Memory B cell (primary cell): Measurements from ENCODE around the gene SIX2.

ENCODE experiments used
- ATAC-seq: fragments of 150-1000 bp; cut with Tn5 transposase; 2 replicates; pipeline ENCODE4 v1.10.0; 2021; ENCODE audit warnings: low read depth, mild to moderate bottlenecking, moderate library complexity
- DNase-seq, 2 donors: peaks; one replicate each; pipeline ENCODE4 v3.0.0; 2022; ENCODE audit warnings: low spot score in 2 of 2
- H3K27ac Mint-ChIP-seq: one replicate; pipeline ENCODE4 v1.8.0; 2022; ENCODE audit warnings: mild to moderate bottlenecking, moderate library complexity, mixed read lengths
- H3K27me3 Mint-ChIP-seq: one replicate; pipeline ENCODE4 v1.8.0; 2022; ENCODE audit warnings: mixed read lengths
- H3K36me3 Mint-ChIP-seq: one replicate; pipeline ENCODE4 v1.8.0; 2022; ENCODE audit warnings: mild to moderate bottlenecking, mixed read lengths
- H3K4me1 Mint-ChIP-seq: one replicate; pipeline ENCODE4 v1.8.0; 2022; ENCODE audit warnings: mixed read lengths
- H3K4me3 Mint-ChIP-seq: one replicate; pipeline ENCODE4 v1.8.0; 2022; ENCODE audit warnings: mild to moderate bottlenecking, moderate library complexity, mixed read lengths
- H3K9me3 Mint-ChIP-seq: one replicate; pipeline ENCODE4 v1.8.0; 2022; ENCODE audit warnings: mixed read lengths

Gene SIX2

DNA sequence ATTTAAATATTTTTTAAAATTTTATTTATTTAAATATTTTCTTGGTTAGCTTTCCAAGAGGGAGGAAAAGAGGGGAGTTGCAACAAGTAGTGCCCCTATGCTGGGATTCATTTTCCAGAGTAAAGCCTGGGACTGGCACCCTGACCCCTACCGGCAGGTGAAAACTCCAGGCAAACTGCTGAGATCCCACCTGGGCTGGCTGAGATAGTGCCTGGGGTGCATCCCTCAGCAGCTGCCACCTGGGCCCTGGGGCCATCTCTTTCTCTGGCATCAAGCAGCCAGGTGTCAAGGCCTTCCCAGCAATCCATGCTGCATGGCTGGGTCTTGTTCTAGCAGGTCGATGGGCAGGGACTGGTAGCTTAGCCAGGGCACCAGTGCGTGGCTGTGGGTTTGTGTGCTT lies 6.6 kb downstream of the SIX2 start:
- DNase-seq (no peak), ATAC-seq (no peak)
- Mint-ChIP-seq H3K4me3 (no peak overlapping the region), H3K9me3 (no peaks in the 10 kb centered on the region), H3K4me1 (peaks cover 16% of the 10 kb centered on the region), H3K27ac (no peak overlapping the region), H3K27me3 (peaks cover 29% of the 10 kb centered on the region), H3K36me3 (no peaks in the 10 kb centered on the region)

GRCh38 chr2:45001869-45002385 lies 7.3 kb downstream of the SIX2 start:
- H3K9me3 Mint-ChIP-seq = no peaks in the 10 kb centered on the region
- no peak for DNase-seq

GRCh38 chr2:45000921-45001868 lies 8.1 kb downstream of the SIX2 start:
- peaks cover 29% of the 10 kb centered on the region for H3K27me3 Mint-ChIP-seq
- H3K4me1 Mint-ChIP-seq = peaks cover 12% of the 10 kb centered on the region
- no peaks in the 10 kb centered on the region for H3K36me3 Mint-ChIP-seq
- ATAC-seq (no peak), DNase-seq (no peak)
- peak overlapping the region; percentile 53 for H3K4me3 Mint-ChIP-seq
- no peaks in the 10 kb centered on the region for H3K9me3 Mint-ChIP-seq
- H3K27ac Mint-ChIP-seq = no peak overlapping the region

More at GRCh38 chr2:45001869-45002385, 7.3 kb downstream of the SIX2 start:
- peaks cover 29% of the 10 kb centered on the region for H3K27me3 Mint-ChIP-seq
- H3K27ac Mint-ChIP-seq = no peak overlapping the region
- ATAC-seq = no peak
- H3K4me1 Mint-ChIP-seq = peaks cover 15% of the 10 kb centered on the region
- peak overlapping the region; percentile 53 for H3K4me3 Mint-ChIP-seq
- H3K36me3 Mint-ChIP-seq = no peaks in the 10 kb centered on the region

DNA sequence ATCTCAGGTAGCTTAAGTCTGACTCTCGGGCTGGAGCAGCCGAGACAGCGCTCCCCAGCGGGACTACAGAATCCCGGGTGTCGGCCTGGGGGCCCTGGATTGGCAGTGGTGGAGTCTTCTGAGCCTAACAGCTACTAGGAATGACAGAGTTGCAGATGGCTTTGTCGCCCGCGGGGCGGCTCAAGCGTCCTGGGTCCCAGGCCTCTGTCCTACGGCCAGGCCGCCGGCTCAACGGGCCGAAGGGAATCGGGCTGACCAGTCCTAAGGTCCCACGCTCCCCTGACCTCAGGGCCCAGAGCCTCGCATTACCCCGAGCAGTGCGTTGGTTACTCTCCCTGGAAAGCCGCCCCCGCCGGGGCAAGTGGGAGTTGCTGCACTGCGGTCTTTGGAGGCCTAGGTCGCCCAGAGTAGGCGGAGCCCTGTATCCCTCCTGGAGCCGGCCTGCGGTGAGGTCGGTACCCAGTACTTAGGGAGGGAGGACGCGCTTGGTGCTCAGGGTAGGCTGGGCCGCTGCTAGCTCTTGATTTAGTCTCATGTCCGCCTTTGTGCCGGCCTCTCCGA lies 8.8 kb downstream of the SIX2 start:
- peaks cover 8% of the 10 kb centered on the region for H3K4me1 Mint-ChIP-seq
- peaks cover 29% of the 10 kb centered on the region for H3K27me3 Mint-ChIP-seq
- H3K36me3 Mint-ChIP-seq = no peaks in the 10 kb centered on the region
- ATAC-seq = no peak
- DNase-seq = no peak
- H3K4me3 Mint-ChIP-seq = peak overlapping the region; percentile 32
- H3K9me3 Mint-ChIP-seq = no peaks in the 10 kb centered on the region
- H3K27ac Mint-ChIP-seq = no peak overlapping the region

- no peaks in the 10 kb centered on the region for H3K36me3 Mint-ChIP-seq
- no peaks in the 10 kb centered on the region for H3K9me3 Mint-ChIP-seq
- no peak overlapping the region for H3K4me3 Mint-ChIP-seq
- DNase-seq = no peak
- peaks cover 7% of the 10 kb centered on the region for H3K4me1 Mint-ChIP-seq
- H3K27ac Mint-ChIP-seq = no peak overlapping the region
- ATAC-seq = no peak
- H3K27me3 Mint-ChIP-seq = peaks cover 31% of the 10 kb centered on the region
These were observed 9.7 kb downstream of the SIX2 start for GRCh38 chr2:44999540-44999939.

- Mint-ChIP-seq H3K9me3 (peaks cover 2% of the 10 kb centered on the region), H3K4me3 (no peak overlapping the region), H3K4me1 (peaks cover 5% of the 10 kb centered on the region), H3K27ac (no peak overlapping the region), H3K27me3 (peaks cover 32% of the 10 kb centered on the region), H3K36me3 (no peaks in the 10 kb centered on the region)
- no peak for ATAC-seq
- DNase-seq = no peak
These were observed 11.3 kb downstream of the SIX2 start for GRCh38 chr2:44997963-44998362.

- peaks cover 23% of the 10 kb centered on the region for H3K27me3 Mint-ChIP-seq
- ATAC-seq (no peak), DNase-seq (no peak)
- H3K36me3 Mint-ChIP-seq = no peaks in the 10 kb centered on the region
- peaks cover 7% of the 10 kb centered on the region for H3K9me3 Mint-ChIP-seq
- no peak overlapping the region for H3K27ac Mint-ChIP-seq
- no peak overlapping the region for H3K4me3 Mint-ChIP-seq
- no peaks in the 10 kb centered on the region for H3K4me1 Mint-ChIP-seq
These were observed 12.9 kb downstream of the SIX2 start for GRCh38 chr2:44996356-44996755.

- H3K36me3 Mint-ChIP-seq = peaks cover 3% of the 10 kb centered on the region
- H3K4me1 Mint-ChIP-seq = no peaks in the 10 kb centered on the region
- no peak overlapping the region for H3K4me3 Mint-ChIP-seq
- peaks cover 27% of the 10 kb centered on the region for H3K27me3 Mint-ChIP-seq
- ATAC-seq = no peak
- H3K9me3 Mint-ChIP-seq = peaks cover 12% of the 10 kb centered on the region
- DNase-seq = no peak
- no peak overlapping the region for H3K27ac Mint-ChIP-seq
These were observed 14.9 kb downstream of the SIX2 start for GRCh38 chr2:44994377-44994776.

DNA sequence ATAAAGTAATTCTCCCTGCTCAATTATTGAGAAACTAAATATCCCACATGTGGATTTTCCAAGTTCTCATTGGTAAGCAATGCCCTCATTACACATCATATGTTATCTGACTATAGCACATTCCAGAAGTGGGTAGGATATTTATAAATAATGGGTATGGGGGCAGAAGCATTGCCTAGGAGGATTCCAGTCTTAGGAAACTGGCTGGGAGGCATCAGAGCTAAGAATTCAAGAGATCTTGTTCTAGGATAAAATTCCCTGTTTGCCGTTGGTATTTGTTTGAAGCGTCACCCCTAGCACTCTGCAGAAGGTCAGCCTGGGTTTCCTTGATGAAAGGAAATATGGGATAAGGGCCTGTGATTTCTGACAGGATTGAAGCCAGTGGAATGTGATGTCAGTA lies 20.1 kb downstream of the SIX2 start:
- Mint-ChIP-seq H3K4me1 (no peaks in the 10 kb centered on the region), H3K36me3 (peaks cover 3% of the 10 kb centered on the region), H3K27me3 (peaks cover 16% of the 10 kb centered on the region), H3K9me3 (peaks cover 17% of the 10 kb centered on the region), H3K4me3 (no peak overlapping the region), H3K27ac (no peak overlapping the region)
- no peak for ATAC-seq
- DNase-seq = no peak

DNA sequence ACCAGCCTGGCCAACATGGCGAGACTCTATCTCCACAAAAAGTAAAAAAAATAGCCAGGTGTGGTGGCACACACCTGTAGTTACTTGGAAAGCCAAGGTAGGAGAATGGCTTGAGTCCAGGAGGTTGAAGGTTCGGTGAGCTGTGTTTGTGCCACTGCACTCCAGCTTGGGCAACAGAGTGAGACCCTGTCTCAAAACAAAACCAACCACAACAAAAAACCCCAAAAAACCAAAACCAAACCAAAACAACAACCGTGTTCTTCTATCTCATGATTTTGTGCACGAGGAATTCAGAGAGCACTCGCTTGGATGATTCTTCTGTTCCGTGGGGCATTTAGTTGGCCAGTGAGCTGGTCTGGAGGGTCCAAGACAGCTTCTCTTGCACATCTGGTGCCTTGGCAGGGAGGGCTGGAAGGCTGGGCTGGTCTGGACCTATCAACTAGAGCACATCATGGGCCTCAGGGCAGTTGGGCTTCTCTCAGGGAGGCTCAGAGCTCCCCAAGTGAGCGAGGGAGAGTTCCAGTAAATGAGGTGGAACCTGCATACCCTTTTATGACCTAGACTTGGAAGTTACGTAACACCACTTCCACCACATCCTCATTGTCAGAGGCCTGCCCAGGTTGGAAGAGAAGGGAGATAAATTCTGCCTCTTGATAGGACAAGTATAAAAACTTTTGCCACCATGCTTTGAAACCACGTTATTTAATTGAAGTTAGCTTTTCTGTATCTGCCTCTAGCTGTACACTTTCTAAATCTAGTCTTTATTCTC lies 25.2 kb downstream of the SIX2 start:
- Mint-ChIP-seq H3K4me3 (no peak overlapping the region), H3K27me3 (peaks cover 10% of the 10 kb centered on the region), H3K4me1 (peaks cover 5% of the 10 kb centered on the region), H3K36me3 (no peaks in the 10 kb centered on the region), H3K9me3 (peaks cover 5% of the 10 kb centered on the region), H3K27ac (no peak overlapping the region)
- DNase-seq = no peak
- no peak for ATAC-seq

DNA sequence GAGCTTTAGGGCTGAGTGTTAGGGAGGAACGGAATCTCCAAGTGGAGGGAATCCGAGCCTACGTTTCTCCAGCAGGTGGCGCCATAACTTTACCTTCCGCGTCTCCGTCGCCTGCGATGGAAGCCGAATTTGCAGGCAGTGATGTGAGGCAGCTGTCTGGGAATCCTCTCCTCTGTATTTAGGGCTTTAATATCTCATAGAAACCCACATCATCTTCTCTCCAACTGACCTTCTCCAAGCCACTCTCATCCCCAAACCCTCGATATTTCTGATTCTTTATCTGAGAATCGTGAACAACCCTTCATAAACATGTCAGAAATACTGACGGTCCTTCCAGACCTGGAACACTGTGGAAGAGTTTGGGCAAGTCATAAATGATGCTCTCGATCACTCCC lies 27.5 kb downstream of the SIX2 start:
- no peak overlapping the region for H3K4me3 Mint-ChIP-seq

DNA sequence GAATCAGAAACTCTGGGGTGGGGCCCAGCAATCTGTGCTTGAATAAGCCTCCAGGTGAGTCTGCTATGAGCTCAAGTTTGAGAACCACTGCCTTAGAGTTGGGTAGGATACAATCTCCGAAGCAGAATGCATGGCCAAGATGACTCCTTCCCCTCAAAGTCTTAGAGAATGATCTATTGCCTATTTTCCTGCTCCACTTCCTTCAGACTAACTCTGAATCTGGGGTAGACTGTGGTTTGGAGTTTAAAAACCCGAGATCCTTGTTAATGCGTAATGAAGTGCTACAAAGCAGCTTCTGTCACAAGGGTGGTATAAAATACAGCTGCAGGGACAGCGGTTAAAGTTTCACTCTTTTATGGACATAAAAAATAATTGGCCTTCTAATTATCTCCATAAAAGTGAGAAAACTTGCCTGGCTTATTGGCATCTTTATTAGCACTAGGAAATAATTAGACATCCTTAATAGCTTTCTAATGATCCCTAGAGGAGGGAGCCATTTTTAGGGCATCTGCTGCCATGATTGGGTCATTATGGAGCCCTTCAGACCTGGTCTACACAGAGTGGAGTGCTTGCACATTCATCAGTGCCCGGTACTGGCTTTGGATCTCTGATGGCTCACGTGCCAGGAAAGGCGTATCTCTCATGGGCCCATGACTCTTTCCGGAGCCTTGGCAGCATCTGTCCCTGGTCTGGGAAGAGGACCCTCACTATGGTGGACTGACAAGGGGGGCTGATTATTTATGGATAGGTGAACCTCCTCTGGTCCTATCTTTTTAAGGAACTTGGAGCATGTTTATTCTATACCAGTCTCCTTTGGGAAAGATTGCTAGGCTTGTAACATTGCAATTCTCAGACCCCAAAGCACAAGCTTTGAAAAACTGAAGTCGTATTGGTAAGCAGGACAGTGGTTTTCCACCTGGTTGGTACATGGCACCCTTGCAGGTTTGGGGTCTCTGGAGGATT lies 28.2 kb downstream of the SIX2 start:
- Mint-ChIP-seq H3K36me3 (no peaks in the 10 kb centered on the region), H3K4me3 (no peak overlapping the region), H3K27ac (no peak overlapping the region), H3K4me1 (peaks cover 5% of the 10 kb centered on the region), H3K27me3 (peaks cover 13% of the 10 kb centered on the region), H3K9me3 (no peaks in the 10 kb centered on the region)
- DNase-seq = no peak
- ATAC-seq = no peak

More for the DNA sequence above, 27.5 kb downstream of the SIX2 start:
- Mint-ChIP-seq H3K27me3 (peaks cover 13% of the 10 kb centered on the region), H3K4me1 (peaks cover 5% of the 10 kb centered on the region), H3K36me3 (no peaks in the 10 kb centered on the region), H3K27ac (no peak overlapping the region), H3K9me3 (no peaks in the 10 kb centered on the region)
- ATAC-seq = peak; percentile 65
- peak; percentile 63 to 71 for DNase-seq

- no peak for DNase-seq
- H3K9me3 Mint-ChIP-seq = no peaks in the 10 kb centered on the region
- H3K27me3 Mint-ChIP-seq = peaks cover 13% of the 10 kb centered on the region
- no peak overlapping the region for H3K27ac Mint-ChIP-seq
- no peak overlapping the region for H3K4me3 Mint-ChIP-seq
- H3K4me1 Mint-ChIP-seq = peaks cover 5% of the 10 kb centered on the region
- H3K36me3 Mint-ChIP-seq = no peaks in the 10 kb centered on the region
- ATAC-seq = no peak
These were observed 29.7 kb downstream of the SIX2 start for GRCh38 chr2:44979581-44979980.
